NCI-H1436 treated with DMSO at 0.1 percent for 48 hours (cell line): ENCODE data around the gene CLIC5.

Experiments used
- DNase-seq: peaks from one replicate; lab custom pipeline; 2025; lab: John Stamatoyannopoulos, UW

Gene CLIC5

GRCh38 chr6:46015119-46015968, at the start of gene CLIC5:
CLIC5 (minus strand) TSS chr6:46015860; CDS start chr6:46015542, 318 bp downstream.
- DNase-seq: no peak

DNA sequence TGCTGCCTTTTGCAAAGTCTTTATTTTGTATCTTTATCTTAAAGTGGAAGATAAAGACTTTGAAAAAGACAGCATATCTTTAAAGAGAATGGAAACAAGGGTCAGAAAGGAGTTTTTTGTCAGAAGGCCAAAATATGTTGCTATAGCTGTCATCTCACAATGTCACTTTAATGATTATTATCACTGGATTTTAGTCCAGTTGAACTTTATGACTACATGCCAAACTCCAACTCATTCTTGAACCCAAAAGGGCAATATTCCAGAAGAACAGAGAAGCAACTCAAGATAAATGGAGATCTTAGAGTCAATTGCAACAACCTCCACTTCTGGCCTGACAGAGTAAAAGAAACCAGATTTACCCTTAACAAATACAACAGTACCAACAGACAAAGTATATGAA, 47.3 kb upstream of the CLIC5 start:
- no peak for DNase-seq

- no peak for DNase-seq
Measured at GRCh38 chr6:46062312-46062711, 46.7 kb upstream of the CLIC5 start.

GRCh38 chr6:46061497-46061896, 45.8 kb upstream of the CLIC5 start:
- no peak for DNase-seq

GRCh38 chr6:46059608-46060007, 43.9 kb upstream of the CLIC5 start:
- no peak for DNase-seq

DNA sequence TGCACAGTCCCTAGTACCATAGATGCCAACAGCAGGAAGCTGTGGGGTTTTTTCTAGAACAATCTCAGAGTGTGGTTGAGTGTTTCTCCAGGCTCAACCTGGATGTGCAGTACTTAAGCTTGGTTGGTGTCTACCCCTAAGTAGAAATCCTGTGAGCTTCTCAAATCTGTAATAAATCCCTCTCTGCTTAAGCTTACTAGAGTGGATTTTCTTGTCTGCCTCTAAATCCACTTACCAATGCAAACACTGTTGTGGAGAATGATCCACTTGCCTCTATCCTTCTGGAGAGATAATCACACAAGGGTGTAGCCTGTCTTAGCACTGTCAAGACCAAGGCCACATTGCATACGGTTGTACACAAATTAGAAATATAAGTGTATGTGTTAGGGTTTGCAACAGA, 43.3 kb upstream of the CLIC5 start:
- DNase-seq: no peak

- no peak for DNase-seq
Measured at GRCh38 chr6:46057792-46058191, 42.1 kb upstream of the CLIC5 start.

DNA sequence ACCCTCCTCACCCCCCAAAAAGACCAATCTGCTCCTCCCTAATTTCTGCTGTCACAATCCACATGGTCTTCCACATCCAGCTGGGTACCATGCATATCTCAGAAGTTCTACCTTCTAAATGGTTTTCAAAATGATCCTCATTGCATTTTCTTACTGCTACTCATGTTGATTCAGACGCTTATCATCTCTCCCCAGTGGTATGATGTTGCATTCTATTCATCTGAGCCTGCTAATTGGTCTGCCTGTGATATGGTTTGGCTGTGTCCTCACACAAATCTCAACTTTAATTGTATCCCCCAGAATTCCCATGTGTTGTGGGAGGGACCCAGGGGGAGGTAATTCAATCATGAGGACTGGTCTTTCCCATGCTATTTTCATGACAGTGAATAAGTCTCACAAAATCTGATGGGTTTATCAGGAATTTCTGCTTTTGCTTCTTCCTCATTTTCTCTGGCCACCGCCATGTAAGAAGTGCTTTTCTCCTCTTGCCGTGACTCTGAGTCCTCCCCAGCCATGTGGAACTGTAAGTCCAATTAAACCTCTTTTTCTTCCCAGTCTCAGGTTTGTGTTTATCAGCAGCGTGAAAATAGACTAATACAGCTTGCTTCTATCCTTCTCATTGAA, 41.4 kb upstream of the CLIC5 start:
- no peak for DNase-seq

- no peak for DNase-seq
Measured at GRCh38 chr6:46054516-46054915, 38.9 kb upstream of the CLIC5 start.

DNA sequence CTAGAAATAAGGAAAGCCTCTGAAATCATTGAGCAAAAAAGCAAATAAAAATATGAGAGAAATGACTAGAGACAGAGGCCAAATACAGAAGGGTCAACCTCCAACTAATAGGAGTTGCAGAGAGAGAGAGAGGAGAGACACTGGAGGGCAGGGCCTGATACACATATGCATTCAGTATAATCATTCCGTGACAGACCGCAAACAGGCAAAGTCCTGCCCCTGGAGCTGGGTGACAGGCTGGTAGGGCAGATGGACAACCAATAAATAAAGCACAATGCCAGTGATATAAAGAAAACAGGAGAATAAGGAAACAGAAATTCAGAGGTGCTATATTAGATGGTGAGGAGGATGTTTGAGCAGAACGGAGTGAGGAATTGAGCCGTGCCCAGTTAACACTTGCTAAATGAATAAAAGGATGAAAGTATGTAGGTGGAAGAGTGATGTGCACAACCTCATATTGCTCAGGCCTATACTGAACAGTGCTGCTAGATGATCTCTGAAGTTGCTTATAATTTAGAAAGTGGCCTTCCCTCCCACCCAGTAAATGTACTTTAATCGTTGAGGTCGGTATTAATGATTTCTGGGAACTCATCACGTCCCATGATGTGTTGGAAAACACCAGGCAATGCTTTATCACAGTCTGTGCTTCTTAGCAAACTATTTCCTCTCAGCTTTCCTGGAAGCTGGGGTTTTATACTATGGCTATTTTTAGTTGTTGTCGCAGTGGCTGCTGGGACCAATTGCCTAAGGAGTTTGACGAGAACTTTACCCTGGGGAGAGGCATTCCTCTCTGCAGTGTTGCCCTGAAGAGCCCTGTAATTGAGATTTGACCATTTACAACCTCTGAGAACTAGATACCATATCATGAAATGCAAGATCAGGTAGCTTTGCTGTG, 37.6 kb upstream of the CLIC5 start:
- no peak for DNase-seq

- no peak for DNase-seq
Measured at GRCh38 chr6:46052479-46052878, 36.8 kb upstream of the CLIC5 start.

DNA sequence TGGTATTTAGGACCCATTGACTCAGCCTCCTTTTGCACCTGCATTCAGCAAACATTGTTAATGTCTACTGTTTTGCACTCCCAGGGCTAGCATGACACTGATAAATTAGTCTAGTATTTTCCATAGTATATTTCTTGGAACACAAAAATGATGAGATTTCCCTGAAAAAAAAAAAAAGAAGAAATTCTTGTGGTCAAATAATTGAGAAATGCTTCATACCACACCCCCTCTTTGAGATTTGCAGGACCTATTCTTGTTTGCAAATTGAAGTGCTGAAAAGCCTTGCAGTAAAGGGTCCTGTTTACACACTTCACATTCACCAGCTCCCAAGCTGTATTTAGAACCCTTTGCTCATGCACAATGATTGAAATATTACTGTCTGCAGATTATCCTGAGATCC, 36.3 kb upstream of the CLIC5 start:
- DNase-seq: no peak

GRCh38 chr6:46050845-46051405, 35.3 kb upstream of the CLIC5 start:
- DNase-seq: no peak

DNA sequence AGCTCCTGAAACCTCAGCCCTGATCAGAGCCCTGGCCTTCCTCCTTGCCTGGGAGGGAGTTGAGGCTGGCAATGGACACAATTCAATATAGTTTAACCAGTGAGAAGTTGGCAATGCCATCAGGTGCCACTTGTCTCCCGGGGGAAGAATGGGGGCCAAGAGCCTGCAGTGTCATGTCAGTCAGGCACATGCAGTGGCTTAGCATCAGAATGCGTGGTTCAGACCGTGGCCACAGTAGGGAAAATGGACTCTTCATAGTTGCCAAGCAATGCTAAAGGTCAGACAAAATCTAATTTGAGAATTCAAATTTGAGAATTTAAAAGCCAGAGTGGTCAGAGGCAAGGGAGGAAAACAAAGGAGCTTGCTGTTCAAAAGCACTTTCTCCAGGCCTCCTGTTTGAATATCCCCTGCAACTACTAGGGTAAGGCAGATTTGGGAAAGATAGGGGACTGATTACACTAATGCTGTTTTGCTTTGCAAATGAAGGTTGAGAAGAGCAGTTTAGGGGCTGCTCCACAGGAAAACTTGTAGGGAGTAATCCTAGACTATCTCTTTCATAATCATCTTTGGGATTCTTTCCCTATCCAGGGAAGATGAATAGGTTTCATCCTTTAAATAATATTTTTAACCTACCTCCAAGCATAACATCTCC, 33.1 kb upstream of the CLIC5 start:
- no peak for DNase-seq

GRCh38 chr6:46046558-46047174, 31.0 kb upstream of the CLIC5 start:
- no peak for DNase-seq

DNA sequence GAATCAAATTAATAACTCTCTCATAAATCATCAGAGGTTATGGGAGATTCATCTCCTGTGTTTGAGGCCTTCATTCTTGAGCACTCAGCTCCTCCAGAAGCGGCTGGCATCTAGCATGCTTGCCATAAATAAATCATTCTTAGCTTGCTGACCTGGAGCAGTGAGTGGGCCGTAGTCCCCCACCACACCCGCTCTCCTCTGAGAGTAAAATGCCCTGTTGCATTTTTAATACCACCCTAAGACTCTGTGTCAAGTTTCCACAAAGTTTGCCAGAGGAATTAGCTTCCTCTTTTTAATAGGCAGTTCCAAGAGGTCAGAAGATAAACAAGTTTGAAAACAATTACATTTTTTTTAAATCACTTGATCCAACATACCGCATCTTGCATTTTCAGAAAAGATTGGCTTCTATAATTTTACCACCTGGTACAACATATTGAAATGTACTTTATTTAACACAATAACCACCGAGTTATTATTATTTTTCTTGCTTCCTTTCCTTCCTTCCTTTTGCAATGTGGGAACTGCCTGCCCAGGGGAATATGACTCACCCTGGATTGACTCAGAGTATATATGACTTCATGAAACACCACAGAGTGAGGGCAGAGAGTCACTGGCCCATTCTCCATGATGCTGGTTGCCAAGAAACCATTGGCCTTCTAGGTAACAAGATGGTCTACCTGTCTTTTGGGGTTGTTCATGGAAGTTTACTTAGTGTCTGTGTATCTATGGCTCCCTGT, 29.4 kb upstream of the CLIC5 start:
- DNase-seq: no peak

GRCh38 chr6:46042355-46042999, 26.8 kb upstream of the CLIC5 start:
- DNase-seq: peak; percentile 51

GRCh38 chr6:46040288-46040687, 24.6 kb upstream of the CLIC5 start:
- DNase-seq: no peak

DNA sequence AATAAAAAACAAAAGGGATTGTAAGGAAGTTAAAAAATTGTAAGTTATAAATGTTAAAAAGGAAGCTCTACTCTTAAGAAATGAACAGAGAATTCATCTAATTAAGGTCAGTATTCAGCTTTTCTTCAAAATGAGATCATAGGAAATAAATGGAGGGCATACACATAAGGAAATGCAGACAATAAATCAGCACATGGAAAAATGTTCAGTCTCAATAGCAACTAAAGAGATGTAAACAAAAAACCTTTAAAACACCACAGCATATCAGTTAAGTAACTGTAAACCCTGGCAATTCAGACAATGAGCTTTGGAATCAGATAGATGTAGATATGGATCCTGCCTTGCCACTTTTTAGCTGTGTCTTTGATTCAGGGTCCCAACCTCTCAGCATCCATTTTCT, 24.0 kb upstream of the CLIC5 start:
- DNase-seq: no peak

- DNase-seq: no peak
Measured at GRCh38 chr6:46036911-46037310, 21.3 kb upstream of the CLIC5 start.
